Osteocyte (in vitro differentiated cells): Measurements from ENCODE around the gene CD276. TPM values are rescaled to one million over a fixed set of nuclear protein-coding genes. Genes with fewer than 3 reads are reported as not detected.

Experiments used
- DNase-seq: peaks from one replicate; pipeline ENCODE4 v3.0.0; 2021; ENCODE audit warnings: mixed read lengths; ENCODE audit not compliant: unreplicated experiment; ENCODE audit errors: extremely low spot score
- H3K27ac Mint-ChIP-seq: one replicate; pipeline ENCODE4 v1.8.0; 2021; ENCODE audit warnings: mild to moderate bottlenecking, mixed read lengths; ENCODE audit not compliant: unreplicated experiment
- H3K27me3 Mint-ChIP-seq: one replicate; pipeline ENCODE4 v1.8.0; 2021; ENCODE audit warnings: mixed read lengths; ENCODE audit not compliant: unreplicated experiment
- H3K36me3 Mint-ChIP-seq: one replicate; pipeline ENCODE4 v1.8.0; 2021; ENCODE audit warnings: mixed read lengths; ENCODE audit not compliant: unreplicated experiment
- H3K4me1 Mint-ChIP-seq: one replicate; pipeline ENCODE4 v1.8.0; 2021; ENCODE audit warnings: mixed read lengths; ENCODE audit not compliant: unreplicated experiment
- H3K4me3 Mint-ChIP-seq: one replicate; pipeline ENCODE4 v1.8.0; 2021; ENCODE audit warnings: mild to moderate bottlenecking, moderate library complexity, mixed read lengths; ENCODE audit not compliant: unreplicated experiment
- H3K9me3 Mint-ChIP-seq: one replicate; pipeline ENCODE4 v1.8.0; 2021; ENCODE audit warnings: mixed read lengths; ENCODE audit not compliant: unreplicated experiment
- CTCF ChIP-seq: fragments of 200-600 bp; sonication (generic); IDR thresholded peaks from 2 replicates; pipeline ENCODE4 v1.5.0; 2021; ENCODE audit warnings: antibody characterized with exemption, mild to moderate bottlenecking, moderate library complexity
- total RNA-seq: library from RNA; stranded (reverse); gene quantifications from 2 replicates; pipeline ENCODE4 v1.2.1, GENCODE V29; 2021

Gene CD276
- total RNA-seq, 1 donor from 2014 or later: 147 TPM

- no peak for DNase-seq
- H3K9me3 Mint-ChIP-seq: no peaks in the 10 kb centered on the region
- H3K4me1 Mint-ChIP-seq: peaks cover 33% of the 10 kb centered on the region
- TF ChIP-seq CTCF: peak; percentile 44
- H3K27ac Mint-ChIP-seq: peak overlapping the region; percentile 84
- no peaks in the 10 kb centered on the region for H3K27me3 Mint-ChIP-seq
- peak overlapping the region; percentile 82 for H3K4me3 Mint-ChIP-seq
- H3K36me3 Mint-ChIP-seq: no peaks in the 10 kb centered on the region
Measured at GRCh38 chr15:73683257-73683776, 866 bp upstream of the CD276 start.

GRCh38 chr15:73684581-73685455, 635 bp downstream of the CD276 start:
- no peak for DNase-seq
- Mint-ChIP-seq H3K36me3 (no peaks in the 10 kb centered on the region), H3K4me1 (peaks cover 47% of the 10 kb centered on the region), H3K27me3 (no peaks in the 10 kb centered on the region), H3K9me3 (no peaks in the 10 kb centered on the region), H3K27ac (peak overlapping the region; percentile 89), H3K4me3 (peak overlapping the region; percentile 85)
- TF ChIP-seq CTCF: no peak

- Mint-ChIP-seq H3K4me3 (peak overlapping the region; percentile 85), H3K4me1 (peaks cover 47% of the 10 kb centered on the region), H3K9me3 (no peaks in the 10 kb centered on the region), H3K27ac (peak overlapping the region; percentile 89), H3K36me3 (no peaks in the 10 kb centered on the region), H3K27me3 (no peaks in the 10 kb centered on the region)
- DNase-seq: no peak
- TF ChIP-seq CTCF: no peak
Measured at GRCh38 chr15:73685981-73686380, 1.8 kb downstream of the CD276 start.

- H3K27me3 Mint-ChIP-seq: no peaks in the 10 kb centered on the region
- no peaks in the 10 kb centered on the region for H3K9me3 Mint-ChIP-seq
- H3K4me1 Mint-ChIP-seq: peaks cover 47% of the 10 kb centered on the region
- H3K27ac Mint-ChIP-seq: peak overlapping the region; percentile 89
- no peaks in the 10 kb centered on the region for H3K36me3 Mint-ChIP-seq
- no peak for DNase-seq
- no peak for TF ChIP-seq CTCF
- peak overlapping the region; percentile 85 for H3K4me3 Mint-ChIP-seq
Measured at GRCh38 chr15:73686781-73687256, 2.6 kb downstream of the CD276 start.

GRCh38 chr15:73687351-73687750, 3.2 kb downstream of the CD276 start:
- no peak for TF ChIP-seq CTCF
- DNase-seq: no peak
- Mint-ChIP-seq H3K27me3 (no peaks in the 10 kb centered on the region), H3K36me3 (no peaks in the 10 kb centered on the region), H3K4me3 (no peak overlapping the region), H3K9me3 (no peaks in the 10 kb centered on the region), H3K4me1 (peaks cover 47% of the 10 kb centered on the region), H3K27ac (no peak overlapping the region)
